Breast epithelium (tissue), 3 donors: ENCODE data around the gene FNDC1.

ENCODE experiments used
- CTCF ChIP-seq, 3 donors: fragments of 450-650 bp; IDR thresholded peaks; one replicate each; pipeline ENCODE4 v1.5.1; 2016 to 2017; ENCODE audit warnings: antibody characterized with exemption in 3 of 3, mild to moderate bottlenecking in 3 of 3, moderate library complexity in 3 of 3
- POLR2A ChIP-seq: fragments of 450-650 bp; IDR thresholded peaks from one replicate; pipeline ENCODE4 v1.6.1; 2016; ENCODE audit warnings: antibody characterized with exemption, mild to moderate bottlenecking, moderate library complexity

- TF ChIP-seq POLR2A (no peak), CTCF (IDR thresholded peaks at IDR 0.05) (no peak)
Observed at GRCh38 chr6:159193923-159194322, 24.7 kb downstream of the FNDC1 start.
